WI38 (cell line): ENCODE results near the gene MARK1.

Experiments
- H3K4me3 ChIP-seq: 2 replicates; pipeline ENCODE4 v1.5.1; 2011; ENCODE audit warnings: low read depth, mild to moderate bottlenecking, control low read depth, low read length
- CTCF ChIP-seq: IDR thresholded peaks from 2 replicates; pipeline ENCODE4 v1.5.1; 2012; ENCODE audit warnings: low read depth, mild to moderate bottlenecking, control low read depth, low read length

MARK1 gene

GRCh38 chr1:220497220-220497947, 30.6 kb upstream of the MARK1 start:
- no peak for TF ChIP-seq CTCF
- no peak overlapping the region for H3K4me3 ChIP-seq

- H3K4me3 ChIP-seq, result no peak overlapping the region
- no peak for TF ChIP-seq CTCF
These were observed 29.7 kb upstream of the MARK1 start for GRCh38 chr1:220498188-220498587.

DNA sequence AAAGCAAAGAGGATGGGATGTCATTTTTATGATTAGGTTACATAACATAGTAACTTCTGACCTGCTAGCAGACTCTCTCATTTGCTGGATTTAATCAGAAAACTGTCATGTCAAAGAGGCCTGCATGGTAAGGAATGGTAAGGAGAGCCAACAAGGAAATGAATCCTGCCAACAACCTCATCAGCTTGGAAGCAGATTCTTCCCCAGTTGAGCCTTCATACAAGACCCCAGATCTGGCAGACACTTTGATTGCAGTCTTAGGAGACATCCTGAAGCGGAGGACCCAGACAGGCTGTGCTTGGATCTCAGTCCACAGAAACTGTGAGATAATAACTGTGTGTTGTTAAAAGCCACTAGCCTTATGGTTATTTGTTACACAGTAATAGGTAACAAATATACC, 27.6 kb upstream of the MARK1 start:
- H3K4me3 ChIP-seq, result no peak overlapping the region
- TF ChIP-seq CTCF, result no peak

DNA sequence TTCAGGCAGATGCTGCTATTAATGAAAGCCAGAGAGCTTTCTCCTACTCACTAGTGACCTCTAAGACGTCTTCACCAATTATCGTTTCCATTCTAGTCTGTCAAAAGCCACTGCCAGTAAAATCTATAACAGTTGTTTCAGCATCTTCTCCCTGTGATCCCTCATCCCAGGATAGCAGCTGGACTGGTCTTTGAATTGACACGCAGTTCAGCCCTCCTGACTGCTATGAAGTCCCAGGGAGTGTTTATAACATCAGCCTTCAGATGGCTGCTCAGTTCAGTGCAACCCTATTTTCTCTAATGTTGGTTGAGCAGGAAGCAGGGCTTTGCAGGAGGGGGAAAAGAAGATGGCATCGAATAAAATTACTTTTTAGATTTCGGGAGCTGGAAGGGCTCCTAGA, 23.6 kb upstream of the MARK1 start:
- no peak overlapping the region for H3K4me3 ChIP-seq
- no peak for TF ChIP-seq CTCF

- no peak overlapping the region for H3K4me3 ChIP-seq
- no peak for TF ChIP-seq CTCF
These were observed 20.9 kb upstream of the MARK1 start for GRCh38 chr1:220507085-220507484.

DNA sequence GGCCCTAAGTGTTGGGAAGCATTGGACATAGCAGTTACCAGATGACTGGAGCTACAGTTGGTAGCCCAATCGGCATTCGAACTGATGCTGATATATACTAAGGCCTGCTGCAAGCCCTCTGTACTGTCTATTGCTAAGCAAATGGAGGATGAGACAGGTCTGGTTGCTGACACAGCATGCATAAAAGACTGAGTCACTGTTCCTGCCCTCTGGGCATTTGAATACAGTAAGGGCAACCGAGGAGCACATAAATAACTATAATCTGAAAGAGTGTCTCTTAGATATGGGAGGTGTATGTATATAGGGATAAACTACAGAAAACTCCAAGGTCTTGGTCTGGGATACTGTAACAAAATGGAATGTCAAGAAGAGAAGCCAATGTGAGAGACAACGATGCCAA, 16.8 kb upstream of the MARK1 start:
- H3K4me3 ChIP-seq, result no peak overlapping the region
- no peak for TF ChIP-seq CTCF

DNA sequence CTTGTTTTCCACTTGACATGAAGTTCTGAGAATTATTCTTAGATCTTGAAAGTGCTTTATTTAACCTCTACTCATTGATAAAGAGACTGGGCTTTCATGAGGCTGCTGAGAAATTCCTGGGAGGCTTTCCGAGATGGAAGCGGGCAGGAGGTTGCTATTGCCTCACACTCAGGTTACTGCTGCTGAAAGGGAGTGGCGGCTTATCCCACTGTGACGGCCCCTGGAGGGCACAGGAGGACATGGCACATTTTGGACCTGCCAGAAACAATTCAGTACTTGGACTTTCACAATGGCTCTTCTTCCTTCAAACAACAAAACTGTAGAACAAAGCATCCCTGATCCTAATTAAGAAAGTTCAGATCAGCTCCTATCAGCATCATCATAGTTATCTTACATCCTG, 16.2 kb upstream of the MARK1 start:
- H3K4me3 ChIP-seq, result no peak overlapping the region

More for the DNA sequence above, 16.2 kb upstream of the MARK1 start:
- TF ChIP-seq CTCF, result no peak
